ENCODE measurements around the gene MUC5B. TPM values are rescaled to one million over a fixed set of nuclear protein-coding genes. Genes with fewer than 3 reads are reported as not detected.
A peak's percentile ranks its signal among the peaks of the same experiment; 100 is the strongest.

Gene MUC5B
- total RNA-seq, 1 donor from 2014 or later = not detected

DNA sequence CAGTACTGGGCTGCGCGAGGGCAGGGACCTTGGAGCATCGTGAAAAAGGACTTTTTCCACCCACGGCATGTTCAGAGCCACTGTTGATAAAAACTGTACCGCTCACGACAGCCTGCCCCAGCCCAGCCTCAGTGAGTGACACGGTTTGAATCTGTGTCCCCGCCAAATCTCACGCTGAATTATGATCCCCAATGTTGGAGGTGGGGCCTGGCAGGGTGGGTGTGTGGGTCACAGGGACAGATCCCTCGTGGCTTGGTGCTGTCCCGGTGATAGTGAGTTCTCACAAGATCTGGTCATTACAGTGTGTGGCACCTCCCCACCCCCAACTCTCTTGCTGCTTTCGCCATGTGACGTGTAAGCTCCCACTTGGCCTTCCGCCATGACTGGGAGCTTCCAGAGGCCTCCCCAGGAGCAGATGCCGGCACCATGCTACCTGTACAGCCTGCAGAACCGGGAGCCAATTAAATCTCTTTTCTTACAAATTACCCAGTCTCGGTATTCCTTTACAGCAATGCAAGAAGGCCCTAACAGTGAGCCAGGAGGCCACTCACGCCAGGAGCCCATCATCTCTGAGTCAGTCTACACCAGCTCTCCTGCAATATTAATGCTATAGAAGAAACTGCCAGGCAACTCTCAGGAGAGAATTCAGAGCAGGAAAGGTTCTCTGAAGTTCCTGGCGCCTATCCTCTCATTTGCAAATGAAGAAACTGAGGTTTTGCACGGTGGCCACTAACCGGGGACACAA, 85.3 kb downstream of the MUC5B start:
- no peak for TF ChIP-seq CTCF (IDR thresholded peaks at IDR 0.05; ENCODE audit: unreplicated experiment)
- Mint-ChIP-seq H3K4me3 (peak overlapping the region; percentile 69), H3K27me3 (ENCODE audit: low read depth) (peaks cover 6% of the 10 kb centered on the region), H3K4me1 (peaks cover 15% of the 10 kb centered on the region), H3K36me3 (peaks cover 10% of the 10 kb centered on the region), H3K9me3 (peaks cover 24% of the 10 kb centered on the region), H3K27ac (peak overlapping the region; percentile 56)
- DNase-seq (ENCODE audit: low spot score in 2 of 2, unreplicated experiment in 2 of 2) = peak in 1 of 2 experiments; percentile 37

DNA sequence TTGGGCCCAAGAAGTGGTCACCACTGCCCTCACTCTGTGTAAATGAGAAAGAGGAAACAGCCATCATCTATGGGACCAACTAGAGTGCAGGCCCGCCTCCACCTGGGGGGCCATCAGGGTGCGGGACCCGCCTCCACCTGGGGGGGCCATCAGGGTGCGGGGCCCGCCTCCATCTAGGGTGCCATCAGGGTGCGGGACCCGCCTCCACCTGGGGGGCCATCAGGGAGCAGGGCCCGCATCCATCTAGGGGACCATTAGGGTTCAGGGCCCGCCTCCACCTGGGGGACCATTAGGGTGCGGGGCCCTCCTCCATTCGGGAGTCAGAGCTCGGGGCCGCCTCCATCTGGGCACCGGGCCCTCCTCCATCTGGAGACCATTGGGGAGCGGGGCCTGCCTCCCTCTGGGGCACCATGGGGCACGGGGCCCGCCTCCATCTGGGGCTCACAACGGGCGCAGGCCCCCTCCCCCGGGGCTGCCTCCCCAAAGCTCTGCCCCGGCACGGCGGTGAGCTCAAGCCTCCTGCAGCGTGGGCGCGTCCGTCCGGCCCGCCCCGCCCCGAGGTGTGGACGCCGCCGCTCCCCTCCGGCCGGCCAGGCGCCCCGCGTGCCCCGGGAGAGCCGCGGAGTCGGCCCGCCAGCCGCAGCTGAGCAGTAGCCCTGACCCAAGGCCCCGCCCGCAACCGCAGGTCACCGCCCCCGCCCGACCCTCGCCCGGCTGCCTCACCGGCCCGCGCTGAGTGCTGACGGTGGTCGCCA, 86.1 kb downstream of the MUC5B start:
- H3K4me1 Mint-ChIP-seq = peaks cover 15% of the 10 kb centered on the region
- H3K4me3 Mint-ChIP-seq = peak overlapping the region; percentile 69
- no peak for DNase-seq (ENCODE audit: low spot score in 2 of 2, unreplicated experiment in 2 of 2)
- H3K27me3 Mint-ChIP-seq (ENCODE audit: low read depth) = peaks cover 9% of the 10 kb centered on the region
- H3K9me3 Mint-ChIP-seq = peaks cover 31% of the 10 kb centered on the region
- peaks cover 10% of the 10 kb centered on the region for H3K36me3 Mint-ChIP-seq
- H3K27ac Mint-ChIP-seq = no peak overlapping the region
- TF ChIP-seq CTCF (IDR thresholded peaks at IDR 0.05; ENCODE audit: unreplicated experiment) = no peak

GRCh38 chr11:1309498-1310317, 86.8 kb downstream of the MUC5B start, which contains the start of gene TOLLIP:
Gene TOLLIP (minus strand): TSS chr11:1309632. CDS start chr11:1309498, 134 bp downstream.
- Mint-ChIP-seq H3K9me3 (peaks cover 39% of the 10 kb centered on the region), H3K4me3 (peak within 1 kb of the TSS; percentile 78), H3K36me3 (peaks cover 10% of the 10 kb centered on the region), H3K4me1 (peaks cover 15% of the 10 kb centered on the region), H3K27ac (peak within 1 kb of the TSS; percentile 89), H3K27me3 (ENCODE audit: low read depth) (peaks cover 15% of the 10 kb centered on the region)
- no peak for TF ChIP-seq CTCF (IDR thresholded peaks at IDR 0.05; ENCODE audit: unreplicated experiment)
- DNase-seq (ENCODE audit: low spot score in 2 of 2, unreplicated experiment in 2 of 2) = peak; percentile 98 to 100

DNA sequence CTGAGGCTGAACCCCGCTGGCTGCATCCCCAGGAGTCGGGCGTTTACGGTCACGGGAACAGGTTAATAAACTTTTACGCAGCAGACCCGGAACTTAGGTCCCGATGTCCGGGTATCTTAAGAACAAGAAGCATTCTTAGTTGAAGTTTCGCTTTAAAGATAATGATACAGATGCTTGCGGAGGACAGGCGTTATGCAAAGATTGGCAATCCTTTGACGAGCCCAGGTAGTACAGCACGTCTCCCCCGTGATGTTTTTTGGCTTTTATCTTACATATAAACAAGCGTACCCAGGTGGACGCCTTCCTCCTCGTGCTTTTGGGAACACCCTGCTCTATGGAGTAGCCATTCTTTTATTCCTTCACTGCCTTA, 87.4 kb downstream of the MUC5B start:
- DNase-seq (ENCODE audit: low spot score in 2 of 2, unreplicated experiment in 2 of 2) = no peak
- peak overlapping the region; percentile 75 for H3K27ac Mint-ChIP-seq
- peak overlapping the region; percentile 78 for H3K4me3 Mint-ChIP-seq
- TF ChIP-seq CTCF (IDR thresholded peaks at IDR 0.05; ENCODE audit: unreplicated experiment) = no peak
- peaks cover 10% of the 10 kb centered on the region for H3K36me3 Mint-ChIP-seq
- peaks cover 19% of the 10 kb centered on the region for H3K27me3 Mint-ChIP-seq (ENCODE audit: low read depth)
- peaks cover 15% of the 10 kb centered on the region for H3K4me1 Mint-ChIP-seq
- H3K9me3 Mint-ChIP-seq = peaks cover 42% of the 10 kb centered on the region

GRCh38 chr11:1310772-1311468, 88.1 kb downstream of the MUC5B start:
- peaks cover 15% of the 10 kb centered on the region for H3K4me1 Mint-ChIP-seq
- H3K4me3 Mint-ChIP-seq = peak overlapping the region; percentile 78
- H3K9me3 Mint-ChIP-seq = peaks cover 47% of the 10 kb centered on the region
- H3K27ac Mint-ChIP-seq = peak overlapping the region; percentile 75
- TF ChIP-seq CTCF (IDR thresholded peaks at IDR 0.05; ENCODE audit: unreplicated experiment) = no peak
- H3K27me3 Mint-ChIP-seq (ENCODE audit: low read depth) = peaks cover 24% of the 10 kb centered on the region
- DNase-seq (ENCODE audit: low spot score in 2 of 2, unreplicated experiment in 2 of 2) = peak in 1 of 2 experiments; percentile 29
- peaks cover 10% of the 10 kb centered on the region for H3K36me3 Mint-ChIP-seq

Measured in mesothelial cell of epicardium (in vitro differentiated cells).